HEK293 (cell line): ENCODE data around the gene EIF4ENIF1.

ENCODE experiments used
- HOXA7 ChIP-seq: sonication (generic); formaldehyde crosslinking; IDR thresholded peaks from 2 replicates; pipeline ENCODE4 v1.8.1; 2022; ENCODE audit warnings: missing genetic modification reagents, borderline replicate concordance
- KLF8 ChIP-seq: fragments of 450-650 bp; formaldehyde crosslinking; IDR thresholded peaks from 2 replicates; pipeline ENCODE4 v1.5.1; 2016; ENCODE audit warnings: missing biosample characterization, missing genetic modification characterization
- SETDB1 ChIP-seq: IDR thresholded peaks from one replicate; pipeline ENCODE4 v1.6.1; 2017; ENCODE audit warnings: mild to moderate bottlenecking, low read length, moderate library complexity, mixed read lengths; ENCODE audit not compliant: insufficient read length
- YY2 ChIP-seq: fragments of 450-650 bp; formaldehyde crosslinking; IDR thresholded peaks from 2 replicates; pipeline ENCODE4 v1.5.1; 2016; ENCODE audit warnings: missing biosample characterization, missing genetic modification characterization
- ZBTB1 ChIP-seq: fragments of 450-650 bp; formaldehyde crosslinking; IDR thresholded peaks from 2 replicates; pipeline ENCODE4 v1.5.1; 2016; ENCODE audit warnings: missing biosample characterization, missing genetic modification characterization
- ZBTB17 ChIP-seq: fragments of 450-650 bp; formaldehyde crosslinking; IDR thresholded peaks from 2 replicates; pipeline ENCODE4 v1.5.1; 2016; ENCODE audit warnings: missing biosample characterization, missing genetic modification characterization
- ZNF114 ChIP-seq: fragments of 450-650 bp; formaldehyde crosslinking; IDR thresholded peaks from 2 replicates; pipeline ENCODE4 v1.5.0; 2017; ENCODE audit warnings: missing biosample characterization, missing genetic modification characterization
- ZNF184 ChIP-seq: fragments of 450-650 bp; IDR thresholded peaks from 2 replicates; pipeline ENCODE4 v1.5.1; 2018; ENCODE audit warnings: missing biosample characterization, mild to moderate bottlenecking, missing genetic modification characterization
- ZNF302 ChIP-seq: fragments of 450-650 bp; formaldehyde crosslinking; IDR thresholded peaks from 2 replicates; pipeline ENCODE4 v1.5.1; 2016; ENCODE audit warnings: missing biosample characterization, missing genetic modification characterization, low read depth
- ZNF341 ChIP-seq: fragments of 450-650 bp; formaldehyde crosslinking; IDR thresholded peaks from 2 replicates; pipeline ENCODE4; 2016; ENCODE audit warnings: low read depth, missing biosample characterization, missing genetic modification characterization
- ZNF394 ChIP-seq: fragments of 450-650 bp; formaldehyde crosslinking; IDR thresholded peaks from 2 replicates; pipeline ENCODE4 v1.5.1; 2016; ENCODE audit warnings: missing biosample characterization, missing genetic modification characterization, mild to moderate bottlenecking, moderate library complexity, borderline replicate concordance
- ZNF473 ChIP-seq: fragments of 450-650 bp; formaldehyde crosslinking; IDR thresholded peaks from 2 replicates; pipeline ENCODE4 v1.5.1; 2017; ENCODE audit warnings: missing biosample characterization, missing genetic modification characterization
- ZNF529 ChIP-seq: fragments of 450-650 bp; formaldehyde crosslinking; IDR thresholded peaks from 2 replicates; pipeline ENCODE4 v1.5.1; 2017; ENCODE audit warnings: missing genetic modification characterization, missing biosample characterization; ENCODE audit not compliant: insufficient replicate concordance
- ZNF549 ChIP-seq: fragments of 450-650 bp; IDR thresholded peaks from 2 replicates; pipeline ENCODE4 v1.5.1; 2018; ENCODE audit warnings: missing biosample characterization, missing genetic modification characterization, mild to moderate bottlenecking, inconsistent platforms, moderate library complexity
- ZNF610 ChIP-seq: fragments of 450-650 bp; formaldehyde crosslinking; IDR thresholded peaks from 2 replicates; pipeline ENCODE4 v1.5.1; 2016; ENCODE audit warnings: missing biosample characterization, missing genetic modification characterization, borderline replicate concordance
- ZNF621 ChIP-seq: fragments of 450-650 bp; formaldehyde crosslinking; IDR thresholded peaks from 2 replicates; pipeline ENCODE4 v1.5.1; 2017; ENCODE audit warnings: missing biosample characterization, missing genetic modification characterization
- ZNF629 ChIP-seq: fragments of 450-650 bp; formaldehyde crosslinking; IDR thresholded peaks from 2 replicates; pipeline ENCODE4 v1.5.1; 2017; ENCODE audit warnings: missing biosample characterization, missing genetic modification characterization
- ZNF658 ChIP-seq: fragments of 450-650 bp; formaldehyde crosslinking; IDR thresholded peaks from 2 replicates; pipeline ENCODE4; 2016; ENCODE audit warnings: missing biosample characterization, missing genetic modification characterization
- ZNF660 ChIP-seq: fragments of 450-650 bp; IDR thresholded peaks from 2 replicates; pipeline ENCODE4 v1.5.1; 2018; ENCODE audit warnings: missing biosample characterization, mild to moderate bottlenecking, missing genetic modification characterization
- ZNF670 ChIP-seq: fragments of 450-650 bp; formaldehyde crosslinking; IDR thresholded peaks from 2 replicates; pipeline ENCODE4 v1.5.1; 2016; ENCODE audit warnings: missing biosample characterization, missing genetic modification characterization, low read depth
- ZNF785 ChIP-seq: fragments of 450-650 bp; formaldehyde crosslinking; IDR thresholded peaks from 2 replicates; pipeline ENCODE4 v1.5.1; 2016; ENCODE audit warnings: missing biosample characterization, missing genetic modification characterization
- ZSCAN23 ChIP-seq: fragments of 450-650 bp; formaldehyde crosslinking; IDR thresholded peaks from 2 replicates; pipeline ENCODE4 v1.5.1; 2016; ENCODE audit warnings: missing biosample characterization, missing genetic modification characterization
- TF ChIP-seq, protein P1 (sequence below): fragments of 450-650 bp; formaldehyde crosslinking; IDR thresholded peaks from 2 replicates; pipeline ENCODE4 v1.5.1; 2016; ENCODE audit warnings: missing biosample characterization, missing genetic modification characterization, borderline replicate concordance
- TF ChIP-seq, protein P2 (sequence below): fragments of 450-650 bp; formaldehyde crosslinking; IDR thresholded peaks from 2 replicates; pipeline ENCODE4 v1.5.1; 2016; ENCODE audit warnings: missing biosample characterization, missing genetic modification characterization
- TF ChIP-seq, protein P3 (sequence below): fragments of 450-650 bp; formaldehyde crosslinking; IDR thresholded peaks from 2 replicates; pipeline ENCODE4 v1.5.1; 2016; ENCODE audit warnings: missing biosample characterization, missing genetic modification characterization
- TF ChIP-seq, protein P4 (sequence below): fragments of 450-650 bp; formaldehyde crosslinking; IDR thresholded peaks from 2 replicates; pipeline ENCODE4 v1.5.1; 2017; ENCODE audit warnings: missing biosample characterization, missing genetic modification characterization
- TF ChIP-seq, protein P5 (sequence below): fragments of 450-650 bp; formaldehyde crosslinking; IDR thresholded peaks from 2 replicates; pipeline ENCODE4 v1.5.1; 2016; ENCODE audit warnings: missing biosample characterization, missing genetic modification characterization

EIF4ENIF1 gene

DNA sequence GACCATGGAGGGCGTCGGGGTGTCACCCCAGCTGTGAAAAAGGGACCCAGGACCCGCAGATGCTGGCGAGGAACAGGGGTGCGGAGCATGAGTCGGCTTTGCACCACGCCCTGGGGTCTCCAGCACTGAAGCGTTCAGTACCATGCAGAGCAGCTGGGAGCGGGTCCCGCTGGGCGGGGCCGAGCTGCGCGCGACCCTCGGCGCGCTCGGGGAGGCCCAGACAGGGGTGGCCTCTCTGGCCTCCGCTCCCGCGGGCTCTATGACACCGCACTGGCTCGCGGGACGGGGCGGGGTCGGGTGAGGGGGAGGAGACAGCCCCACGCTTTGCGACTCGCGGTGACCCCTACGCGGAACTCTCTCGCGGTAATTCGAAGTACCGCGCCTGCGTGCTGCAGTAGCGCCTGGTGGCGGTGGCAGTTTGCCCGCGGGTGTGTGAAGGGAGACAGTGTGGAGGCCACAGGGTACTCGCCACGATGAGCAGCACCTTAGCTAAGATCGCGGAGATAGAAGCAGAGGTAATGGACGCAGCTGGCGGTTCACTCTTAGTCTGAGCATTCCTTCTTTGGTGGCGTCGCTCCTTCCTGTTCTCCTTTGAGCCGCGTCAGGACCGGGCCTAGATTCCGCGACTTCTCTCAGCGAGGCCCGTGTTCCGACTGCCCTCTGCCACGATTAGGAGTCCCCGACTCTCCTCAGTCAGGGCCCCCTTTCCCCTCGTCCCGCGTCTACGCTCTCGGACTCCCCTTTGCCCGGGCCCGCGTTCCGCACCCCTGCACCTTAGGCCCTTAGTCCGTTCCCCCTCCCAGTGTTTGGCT is 90.2 kb downstream of the EIF4ENIF1 start, which contains the start of gene DRG1 (continued):
- TF ChIP-seq ZNF184 (tag by site-specific recombination) (no peak), ZBTB17 (tag by site-specific recombination) (no peak; the same call in 1 of the 2 replicates), ZNF394 (tag by site-specific recombination) (peak; percentile 38; the same call in 1 of the 2 replicates), ZNF529 (tag by site-specific recombination) (no peak), SETDB1 (no peak), ZNF785 (tag by site-specific recombination) (0 out of 2 replicates have a peak, but pooled peaks have one; percentile 18), ZNF658 (tag by site-specific recombination) (no peak), KLF8 (tag by site-specific recombination) (peak; percentile 80), ZBTB1 (no peak), ZNF473 (tag by site-specific recombination) (no peak), ZNF629 (tag by site-specific recombination) (peak; percentile 51), ZSCAN23 (peak; percentile 42; the same call in 1 of the 2 replicates), ZNF302 (tag by site-specific recombination) (no peak), ZNF341 (tag by site-specific recombination) (no peak), ZNF660 (tag by site-specific recombination) (peak; percentile 53), ZNF610 (tag by site-specific recombination) (peak; percentile 69), ZNF549 (tag by site-specific recombination) (no peak), ZNF114 (no peak), ZNF670 (tag by site-specific recombination) (no peak), YY2 (tag by site-specific recombination) (no peak), ZNF621 (tag by site-specific recombination) (no peak), HOXA7 (CRISPR knock-in tag) (no peak)
- TF ChIP-seq, protein P1, sequence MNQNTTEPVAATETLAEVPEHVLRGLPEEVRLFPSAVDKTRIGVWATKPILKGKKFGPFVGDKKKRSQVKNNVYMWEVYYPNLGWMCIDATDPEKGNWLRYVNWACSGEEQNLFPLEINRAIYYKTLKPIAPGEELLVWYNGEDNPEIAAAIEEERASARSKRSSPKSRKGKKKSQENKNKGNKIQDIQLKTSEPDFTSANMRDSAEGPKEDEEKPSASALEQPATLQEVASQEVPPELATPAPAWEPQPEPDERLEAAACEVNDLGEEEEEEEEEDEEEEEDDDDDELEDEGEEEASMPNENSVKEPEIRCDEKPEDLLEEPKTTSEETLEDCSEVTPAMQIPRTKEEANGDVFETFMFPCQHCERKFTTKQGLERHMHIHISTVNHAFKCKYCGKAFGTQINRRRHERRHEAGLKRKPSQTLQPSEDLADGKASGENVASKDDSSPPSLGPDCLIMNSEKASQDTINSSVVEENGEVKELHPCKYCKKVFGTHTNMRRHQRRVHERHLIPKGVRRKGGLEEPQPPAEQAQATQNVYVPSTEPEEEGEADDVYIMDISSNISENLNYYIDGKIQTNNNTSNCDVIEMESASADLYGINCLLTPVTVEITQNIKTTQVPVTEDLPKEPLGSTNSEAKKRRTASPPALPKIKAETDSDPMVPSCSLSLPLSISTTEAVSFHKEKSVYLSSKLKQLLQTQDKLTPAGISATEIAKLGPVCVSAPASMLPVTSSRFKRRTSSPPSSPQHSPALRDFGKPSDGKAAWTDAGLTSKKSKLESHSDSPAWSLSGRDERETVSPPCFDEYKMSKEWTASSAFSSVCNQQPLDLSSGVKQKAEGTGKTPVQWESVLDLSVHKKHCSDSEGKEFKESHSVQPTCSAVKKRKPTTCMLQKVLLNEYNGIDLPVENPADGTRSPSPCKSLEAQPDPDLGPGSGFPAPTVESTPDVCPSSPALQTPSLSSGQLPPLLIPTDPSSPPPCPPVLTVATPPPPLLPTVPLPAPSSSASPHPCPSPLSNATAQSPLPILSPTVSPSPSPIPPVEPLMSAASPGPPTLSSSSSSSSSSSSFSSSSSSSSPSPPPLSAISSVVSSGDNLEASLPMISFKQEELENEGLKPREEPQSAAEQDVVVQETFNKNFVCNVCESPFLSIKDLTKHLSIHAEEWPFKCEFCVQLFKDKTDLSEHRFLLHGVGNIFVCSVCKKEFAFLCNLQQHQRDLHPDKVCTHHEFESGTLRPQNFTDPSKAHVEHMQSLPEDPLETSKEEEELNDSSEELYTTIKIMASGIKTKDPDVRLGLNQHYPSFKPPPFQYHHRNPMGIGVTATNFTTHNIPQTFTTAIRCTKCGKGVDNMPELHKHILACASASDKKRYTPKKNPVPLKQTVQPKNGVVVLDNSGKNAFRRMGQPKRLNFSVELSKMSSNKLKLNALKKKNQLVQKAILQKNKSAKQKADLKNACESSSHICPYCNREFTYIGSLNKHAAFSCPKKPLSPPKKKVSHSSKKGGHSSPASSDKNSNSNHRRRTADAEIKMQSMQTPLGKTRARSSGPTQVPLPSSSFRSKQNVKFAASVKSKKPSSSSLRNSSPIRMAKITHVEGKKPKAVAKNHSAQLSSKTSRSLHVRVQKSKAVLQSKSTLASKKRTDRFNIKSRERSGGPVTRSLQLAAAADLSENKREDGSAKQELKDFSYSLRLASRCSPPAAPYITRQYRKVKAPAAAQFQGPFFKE (tag by site-specific recombination), result no peak
- TF ChIP-seq, protein P2, sequence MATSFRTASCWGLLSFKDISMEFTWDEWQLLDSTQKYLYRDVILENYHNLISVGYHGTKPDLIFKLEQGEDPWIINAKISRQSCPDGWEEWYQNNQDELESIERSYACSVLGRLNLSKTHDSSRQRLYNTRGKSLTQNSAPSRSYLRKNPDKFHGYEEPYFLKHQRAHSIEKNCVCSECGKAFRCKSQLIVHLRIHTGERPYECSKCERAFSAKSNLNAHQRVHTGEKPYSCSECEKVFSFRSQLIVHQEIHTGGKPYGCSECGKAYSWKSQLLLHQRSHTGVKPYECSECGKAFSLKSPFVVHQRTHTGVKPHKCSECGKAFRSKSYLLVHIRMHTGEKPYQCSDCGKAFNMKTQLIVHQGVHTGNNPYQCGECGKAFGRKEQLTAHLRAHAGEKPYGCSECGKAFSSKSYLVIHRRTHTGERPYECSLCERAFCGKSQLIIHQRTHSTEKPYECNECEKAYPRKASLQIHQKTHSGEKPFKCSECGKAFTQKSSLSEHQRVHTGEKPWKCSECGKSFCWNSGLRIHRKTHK, result no peak
- TF ChIP-seq, protein P3, sequence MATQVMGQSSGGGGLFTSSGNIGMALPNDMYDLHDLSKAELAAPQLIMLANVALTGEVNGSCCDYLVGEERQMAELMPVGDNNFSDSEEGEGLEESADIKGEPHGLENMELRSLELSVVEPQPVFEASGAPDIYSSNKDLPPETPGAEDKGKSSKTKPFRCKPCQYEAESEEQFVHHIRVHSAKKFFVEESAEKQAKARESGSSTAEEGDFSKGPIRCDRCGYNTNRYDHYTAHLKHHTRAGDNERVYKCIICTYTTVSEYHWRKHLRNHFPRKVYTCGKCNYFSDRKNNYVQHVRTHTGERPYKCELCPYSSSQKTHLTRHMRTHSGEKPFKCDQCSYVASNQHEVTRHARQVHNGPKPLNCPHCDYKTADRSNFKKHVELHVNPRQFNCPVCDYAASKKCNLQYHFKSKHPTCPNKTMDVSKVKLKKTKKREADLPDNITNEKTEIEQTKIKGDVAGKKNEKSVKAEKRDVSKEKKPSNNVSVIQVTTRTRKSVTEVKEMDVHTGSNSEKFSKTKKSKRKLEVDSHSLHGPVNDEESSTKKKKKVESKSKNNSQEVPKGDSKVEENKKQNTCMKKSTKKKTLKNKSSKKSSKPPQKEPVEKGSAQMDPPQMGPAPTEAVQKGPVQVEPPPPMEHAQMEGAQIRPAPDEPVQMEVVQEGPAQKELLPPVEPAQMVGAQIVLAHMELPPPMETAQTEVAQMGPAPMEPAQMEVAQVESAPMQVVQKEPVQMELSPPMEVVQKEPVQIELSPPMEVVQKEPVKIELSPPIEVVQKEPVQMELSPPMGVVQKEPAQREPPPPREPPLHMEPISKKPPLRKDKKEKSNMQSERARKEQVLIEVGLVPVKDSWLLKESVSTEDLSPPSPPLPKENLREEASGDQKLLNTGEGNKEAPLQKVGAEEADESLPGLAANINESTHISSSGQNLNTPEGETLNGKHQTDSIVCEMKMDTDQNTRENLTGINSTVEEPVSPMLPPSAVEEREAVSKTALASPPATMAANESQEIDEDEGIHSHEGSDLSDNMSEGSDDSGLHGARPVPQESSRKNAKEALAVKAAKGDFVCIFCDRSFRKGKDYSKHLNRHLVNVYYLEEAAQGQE (tag by site-specific recombination), result no peak
- TF ChIP-seq, protein P4, sequence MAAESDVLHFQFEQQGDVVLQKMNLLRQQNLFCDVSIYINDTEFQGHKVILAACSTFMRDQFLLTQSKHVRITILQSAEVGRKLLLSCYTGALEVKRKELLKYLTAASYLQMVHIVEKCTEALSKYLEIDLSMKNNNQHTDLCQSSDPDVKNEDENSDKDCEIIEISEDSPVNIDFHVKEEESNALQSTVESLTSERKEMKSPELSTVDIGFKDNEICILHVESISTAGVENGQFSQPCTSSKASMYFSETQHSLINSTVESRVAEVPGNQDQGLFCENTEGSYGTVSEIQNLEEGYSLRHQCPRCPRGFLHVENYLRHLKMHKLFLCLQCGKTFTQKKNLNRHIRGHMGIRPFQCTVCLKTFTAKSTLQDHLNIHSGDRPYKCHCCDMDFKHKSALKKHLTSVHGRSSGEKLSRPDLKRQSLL (tag by site-specific recombination), result peak; percentile 98
- TF ChIP-seq, protein P5, sequence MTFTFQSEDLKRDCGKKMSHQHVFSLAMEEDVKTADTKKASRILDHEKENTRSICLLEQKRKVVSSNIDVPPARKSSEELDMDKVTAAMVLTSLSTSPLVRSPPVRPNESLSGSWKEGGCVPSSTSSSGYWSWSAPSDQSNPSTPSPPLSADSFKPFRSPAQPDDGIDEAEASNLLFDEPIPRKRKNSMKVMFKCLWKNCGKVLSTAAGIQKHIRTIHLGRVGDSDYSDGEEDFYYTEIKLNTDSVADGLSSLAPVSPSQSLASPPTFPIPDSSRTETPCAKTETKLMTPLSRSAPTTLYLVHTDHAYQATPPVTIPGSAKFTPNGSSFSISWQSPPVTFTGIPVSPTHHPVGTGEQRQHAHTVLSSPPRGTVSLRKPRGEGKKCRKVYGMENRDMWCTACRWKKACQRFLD (tag by site-specific recombination), result no peak
